Heart right ventricle (tissue), 16 donors: ENCODE measurements around the gene TTC9B. TPM values are rescaled to one million over a fixed set of nuclear protein-coding genes. Genes with fewer than 3 reads are reported as not detected.

ENCODE experiments used
- ATAC-seq, 8 donors: fragments of 200-7000 bp; cut with Tn5 transposase; one replicate each; pipeline ENCODE4 v1.9.1; 2020; ENCODE audit warnings: mild to moderate bottlenecking in 8 of 8, moderate library complexity in 8 of 8, moderate number of reproducible peaks in 1 of 8
- DNase-seq, 2 donors: peaks; one replicate each; pipeline ENCODE4 v3.0.0-alpha.2; 2020
- H3K27ac ChIP-seq, 10 donors: fragments of 200-600 bp; sonication (generic) in 2 of 10; one replicate each; pipeline versions ENCODE4 v1.5.0 to v1.8.0; 2020 to 2022; ENCODE audit warnings: mild to moderate bottlenecking in 3 of 10
- H3K27me3 ChIP-seq, 7 donors: fragments of 200-600 bp; one replicate each; pipeline ENCODE4 v1.8.0; 2021 to 2022; ENCODE audit warnings: mild to moderate bottlenecking in 2 of 7
- H3K36me3 ChIP-seq, 9 donors: fragments of 200-600 bp; sonication (generic) in 1 of 9; one replicate each; pipeline versions ENCODE4 v1.5.0 to v1.8.0; 2020 to 2022; ENCODE audit warnings: mild to moderate bottlenecking in 2 of 9
- H3K4me1 ChIP-seq, 9 donors: fragments of 200-600 bp; sonication (generic) in 1 of 9; one replicate each; pipeline versions ENCODE4 v1.5.0 to v1.8.0; 2020 to 2022; ENCODE audit warnings: mild to moderate bottlenecking in 4 of 9
- H3K4me3 ChIP-seq, 10 donors: fragments of 200-600 bp; sonication (generic) in 2 of 10; one replicate each; pipeline versions ENCODE4 v1.5.0 to v1.8.0; 2020 to 2022; ENCODE audit warnings: mild to moderate bottlenecking in 7 of 10, moderate library complexity in 2 of 10
- H3K9me3 ChIP-seq, 11 donors: fragments of 200-600 bp in 10 of 11; sonication (generic) in 2 of 11; one replicate each; pipeline versions ENCODE4 v1.5.0 to v1.8.0; 2013 to 2022; ENCODE audit warnings: mild to moderate bottlenecking in 2 of 11, control low read depth in 1 of 11, moderate library complexity in 1 of 11
- CTCF ChIP-seq, 9 donors: fragments of 200-600 bp; sonication (generic) in 2 of 9; IDR thresholded peaks; one replicate each; pipeline versions ENCODE4 v1.5.0 to v1.8.0; 2021 to 2022; ENCODE audit warnings: antibody characterized with exemption in 9 of 9, mild to moderate bottlenecking in 5 of 9, moderate library complexity in 1 of 9
- WGBS, 2 donors: extraction: QIAGEN DNeasy Blood & Tissue Kit; methylation state at CpG; one replicate each; pipeline ENCODE4 v1.1.7; 2013; ENCODE audit warnings: inconsistent platforms in 1 of 2; 5-methylcytosine and 5-hydroxymethylcytosine counted together
- intact Hi-C, 10 donors: fragments of 100-400 bp; cut with DNase I; formaldehyde crosslinking; loops; one replicate each; pipeline versions ENCODE4 v1.11.1 to v1.14.2; 2022
- polyA plus RNA-seq, 2 donors: library from polyadenylated mRNA; stranded (reverse); fragments of 200-250 nt; gene quantifications; one replicate each; pipeline ENCODE4 v1.2.3, GENCODE V29; 2013
- total RNA-seq, 10 donors: library from RNA; stranded (reverse); fragmentation: NEBNext Ultra II Directional in 3 of 10; extraction: Animal tissue kit (Norgen Biotek cat#: 25700) in 3 of 10; gene quantifications; one replicate each; pipeline versions ENCODE4 v1.2.1 to v1.2.4, GENCODE V29; 2021 to 2023
- donor health status: Arrhythmogenic right ventricular cardiomyopathy.
- donor health status: ischemic (EF 13 %, LVEDD 7.1; RV severe dilation, severe dysfunction).
- donor health status: healthy with polysubstance abuse.
- donor health status: DM: no; HTN: yes; CAD: no.
- donor health status: DM: no; HTN: no; CAD: no.
- donor health status: ischemic (EF 25% LVEDD 6.9; RV normal size, moderate dysfunction).
- donor health status: ischemic (EF 25% LVEDD 5.7; RV mildly dilated, moderate dysfunction).
- donor health status: healthy.
- donor health status: DM: yes; HTN: yes; CAD: no.
- donor health status: Ischemic cardiomyopathy.
- donor health status: ischemic (EF 35%, LVEDD 5.7; RV mildly dilated, moderate dysfunction).
- donor health status: nonischemic (EF 11% LVEDD 7.7; RV severe dilation, severe dysfunction).
- donor health status: DM: yes; HTN: yes; CAD: no.
- donor health status: PGD.
- donor health status: ischemic (EF 29% LVEDD 5.4; RV normal size, mild dysfunction).
- donor health status: nonischemic (EF 23%, LVEDD 6.1; RV moderate dilation, normal function).

The TTC9B gene
- total and polyA plus RNA-seq, 12 donors, result not detected

- Histone ChIP-seq H3K36me3 (peaks cover 0 to 62% (median 32%) of the 10 kb centered on the region in 9 donors), H3K4me1 (peaks cover 0 to 32% (median 9%) of the 10 kb centered on the region in 9 donors), H3K9me3 (no peaks in the 10 kb centered on the region), H3K27ac (no peak overlapping the region), H3K4me3 (no peak overlapping the region), H3K27me3 (no peaks in the 10 kb centered on the region)
- TF ChIP-seq CTCF (IDR thresholded peaks at IDR 0.05), result no peak
- no peak for ATAC-seq
- WGBS, 2 donors, result 92% methylated on average over 3 of the region's 3 CpGs
- DNase-seq, result no peak
- intact Hi-C loops, result no loop called here
Observed at GRCh38 chr19:40255619-40256166, 37.5 kb upstream of the TTC9B start.

- Histone ChIP-seq H3K4me1 (peaks cover 0 to 27% (median 9%) of the 10 kb centered on the region in 9 donors), H3K27me3 (no peaks in the 10 kb centered on the region), H3K36me3 (peaks cover 0 to 70% (median 32%) of the 10 kb centered on the region in 9 donors), H3K9me3 (no peaks in the 10 kb centered on the region), H3K4me3 (no peak overlapping the region), H3K27ac (no peak overlapping the region)
- intact Hi-C loops, result no loop called here
- ATAC-seq, result peak in 1 of 8 donors; percentile 6
- DNase-seq, result no peak
- TF ChIP-seq CTCF (IDR thresholded peaks at IDR 0.05), result no peak
- 91 to 94% methylated on average over 16 of the region's 16 CpGs for WGBS, 2 donors
Observed at GRCh38 chr19:40254714-40255418, 36.7 kb upstream of the TTC9B start.

- 83 to 90% methylated on average over 8 of the region's 8 CpGs for WGBS, 2 donors
- Histone ChIP-seq H3K4me3 (no peak overlapping the region), H3K27ac (no peak overlapping the region), H3K9me3 (no peaks in the 10 kb centered on the region), H3K36me3 (peaks cover 0 to 79% (median 32%) of the 10 kb centered on the region in 9 donors), H3K27me3 (no peaks in the 10 kb centered on the region), H3K4me1 (peaks cover 0 to 24% (median 9%) of the 10 kb centered on the region in 9 donors)
- TF ChIP-seq CTCF (IDR thresholded peaks at IDR 0.05), result no peak
- intact Hi-C loops, result no loop called here
- ATAC-seq (no peak), DNase-seq (no peak)
Observed at GRCh38 chr19:40253611-40254092, 35.5 kb upstream of the TTC9B start.

- TF ChIP-seq CTCF (IDR thresholded peaks at IDR 0.05), result no peak
- H3K27me3 ChIP-seq, result no peaks in the 10 kb centered on the region
- H3K36me3 ChIP-seq, result peaks cover 0 to 79% (median 32%) of the 10 kb centered on the region in 9 donors
- no peak for DNase-seq
- 71 to 74% methylated on average over 7 of the region's 7 CpGs for WGBS, 2 donors
- no peak overlapping the region for H3K4me3 ChIP-seq
- no peak overlapping the region for H3K27ac ChIP-seq
- peaks cover 0 to 28% (median 12%) of the 10 kb centered on the region in 9 donors for H3K4me1 ChIP-seq
- intact Hi-C loops, result no loop called here
- no peak for ATAC-seq
- no peaks in the 10 kb centered on the region for H3K9me3 ChIP-seq
Observed at GRCh38 chr19:40252395-40252794, 34.2 kb upstream of the TTC9B start.
